WTC11 (cell line): ENCODE measurements around the gene COPZ2.

Experiments
- CREB1 ChIP-seq: sonication (generic); formaldehyde crosslinking; IDR thresholded peaks from 2 replicates; pipeline ENCODE4 v1.8.0; 2023; ENCODE audit warnings: mild to moderate bottlenecking, missing genetic modification reagents
- CREM ChIP-seq: sonication (generic); formaldehyde crosslinking; IDR thresholded peaks from 2 replicates; pipeline ENCODE4 v1.8.1; 2022; ENCODE audit warnings: mild to moderate bottlenecking, missing genetic modification reagents, moderate library complexity
- CTCF ChIP-seq: fragments of 200-600 bp; IDR thresholded peaks from 2 replicates; pipeline ENCODE4 v1.8.0; 2022; ENCODE audit warnings: antibody characterized with exemption
- E2F4 ChIP-seq: sonication (generic); formaldehyde crosslinking; IDR thresholded peaks from 2 replicates; pipeline ENCODE4 v1.8.1; 2022; ENCODE audit warnings: low read depth, mild to moderate bottlenecking, moderate library complexity, missing genetic modification reagents, borderline replicate concordance
- GTF2I ChIP-seq: fragments of 250-450 bp; sonication (Bioruptor Pico); conservative IDR thresholded peaks from 2 replicates; pipeline ENCODE4 v1.4.0; 2021; ENCODE audit warnings: mild to moderate bottlenecking
- HMGA2 ChIP-seq: fragments of 250-450 bp; sonication (Bioruptor Pico); IDR thresholded peaks from 2 replicates; pipeline ENCODE4 v1.4.0; 2021; ENCODE audit warnings: mild to moderate bottlenecking, moderate library complexity
- HMGXB4 ChIP-seq: sonication (generic); formaldehyde crosslinking; IDR thresholded peaks from 2 replicates; pipeline ENCODE4 v1.8.1; 2023; ENCODE audit warnings: mild to moderate bottlenecking, moderate library complexity, missing genetic modification reagents
- KAT7 ChIP-seq: sonication (generic); formaldehyde crosslinking; IDR thresholded peaks from 2 replicates; pipeline ENCODE4 v1.8.1; 2023; ENCODE audit warnings: missing genetic modification reagents, mild to moderate bottlenecking, borderline replicate concordance
- ZNF219 ChIP-seq: sonication (generic); formaldehyde crosslinking; IDR thresholded peaks from 2 replicates; pipeline ENCODE4 v1.8.0; 2023; ENCODE audit warnings: missing genetic modification reagents, mild to moderate bottlenecking, borderline replicate concordance
- TF ChIP-seq, protein P1 (sequence below): sonication (generic); formaldehyde crosslinking; IDR thresholded peaks from 2 replicates; pipeline ENCODE4 v1.8.1; 2022; ENCODE audit warnings: missing genetic modification reagents, borderline replicate concordance
- TF ChIP-seq, protein P2 (sequence below): sonication (generic); formaldehyde crosslinking; IDR thresholded peaks from 2 replicates; pipeline ENCODE4 v1.8.0; 2022; ENCODE audit warnings: mild to moderate bottlenecking, missing genetic modification reagents
- TF ChIP-seq, protein P3 (sequence below): sonication (generic); formaldehyde crosslinking; conservative IDR thresholded peaks from 2 replicates; pipeline ENCODE4 v1.8.1; 2023; ENCODE audit warnings: mild to moderate bottlenecking, low read depth, missing genetic modification reagents, moderate library complexity

- no peak for TF ChIP-seq CREM
- TF ChIP-seq, protein P1, sequence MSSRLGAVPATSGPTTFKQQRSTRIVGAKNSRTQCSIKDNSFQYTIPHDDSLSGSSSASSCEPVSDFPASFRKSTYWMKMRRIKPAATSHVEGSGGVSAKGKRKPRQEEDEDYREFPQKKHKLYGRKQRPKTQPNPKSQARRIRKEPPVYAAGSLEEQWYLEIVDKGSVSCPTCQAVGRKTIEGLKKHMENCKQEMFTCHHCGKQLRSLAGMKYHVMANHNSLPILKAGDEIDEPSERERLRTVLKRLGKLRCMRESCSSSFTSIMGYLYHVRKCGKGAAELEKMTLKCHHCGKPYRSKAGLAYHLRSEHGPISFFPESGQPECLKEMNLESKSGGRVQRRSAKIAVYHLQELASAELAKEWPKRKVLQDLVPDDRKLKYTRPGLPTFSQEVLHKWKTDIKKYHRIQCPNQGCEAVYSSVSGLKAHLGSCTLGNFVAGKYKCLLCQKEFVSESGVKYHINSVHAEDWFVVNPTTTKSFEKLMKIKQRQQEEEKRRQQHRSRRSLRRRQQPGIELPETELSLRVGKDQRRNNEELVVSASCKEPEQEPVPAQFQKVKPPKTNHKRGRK: no peak
- TF ChIP-seq CTCF: no peak
- TF ChIP-seq, protein P2, sequence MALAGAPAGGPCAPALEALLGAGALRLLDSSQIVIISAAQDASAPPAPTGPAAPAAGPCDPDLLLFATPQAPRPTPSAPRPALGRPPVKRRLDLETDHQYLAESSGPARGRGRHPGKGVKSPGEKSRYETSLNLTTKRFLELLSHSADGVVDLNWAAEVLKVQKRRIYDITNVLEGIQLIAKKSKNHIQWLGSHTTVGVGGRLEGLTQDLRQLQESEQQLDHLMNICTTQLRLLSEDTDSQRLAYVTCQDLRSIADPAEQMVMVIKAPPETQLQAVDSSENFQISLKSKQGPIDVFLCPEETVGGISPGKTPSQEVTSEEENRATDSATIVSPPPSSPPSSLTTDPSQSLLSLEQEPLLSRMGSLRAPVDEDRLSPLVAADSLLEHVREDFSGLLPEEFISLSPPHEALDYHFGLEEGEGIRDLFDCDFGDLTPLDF: no peak
- no peak for TF ChIP-seq HMGXB4 (CRISPR knock-in tag)
- no peak for TF ChIP-seq E2F4 (CRISPR knock-in tag)
- TF ChIP-seq, protein P3, sequence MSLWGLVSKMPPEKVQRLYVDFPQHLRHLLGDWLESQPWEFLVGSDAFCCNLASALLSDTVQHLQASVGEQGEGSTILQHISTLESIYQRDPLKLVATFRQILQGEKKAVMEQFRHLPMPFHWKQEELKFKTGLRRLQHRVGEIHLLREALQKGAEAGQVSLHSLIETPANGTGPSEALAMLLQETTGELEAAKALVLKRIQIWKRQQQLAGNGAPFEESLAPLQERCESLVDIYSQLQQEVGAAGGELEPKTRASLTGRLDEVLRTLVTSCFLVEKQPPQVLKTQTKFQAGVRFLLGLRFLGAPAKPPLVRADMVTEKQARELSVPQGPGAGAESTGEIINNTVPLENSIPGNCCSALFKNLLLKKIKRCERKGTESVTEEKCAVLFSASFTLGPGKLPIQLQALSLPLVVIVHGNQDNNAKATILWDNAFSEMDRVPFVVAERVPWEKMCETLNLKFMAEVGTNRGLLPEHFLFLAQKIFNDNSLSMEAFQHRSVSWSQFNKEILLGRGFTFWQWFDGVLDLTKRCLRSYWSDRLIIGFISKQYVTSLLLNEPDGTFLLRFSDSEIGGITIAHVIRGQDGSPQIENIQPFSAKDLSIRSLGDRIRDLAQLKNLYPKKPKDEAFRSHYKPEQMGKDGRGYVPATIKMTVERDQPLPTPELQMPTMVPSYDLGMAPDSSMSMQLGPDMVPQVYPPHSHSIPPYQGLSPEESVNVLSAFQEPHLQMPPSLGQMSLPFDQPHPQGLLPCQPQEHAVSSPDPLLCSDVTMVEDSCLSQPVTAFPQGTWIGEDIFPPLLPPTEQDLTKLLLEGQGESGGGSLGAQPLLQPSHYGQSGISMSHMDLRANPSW (CRISPR knock-in tag): no peak
- TF ChIP-seq CREB1: no peak
- TF ChIP-seq GTF2I (CRISPR knock-in tag): no peak
- TF ChIP-seq ZNF219 (CRISPR knock-in tag): no peak
- no peak for TF ChIP-seq HMGA2
- TF ChIP-seq KAT7 (CRISPR knock-in tag): no peak
Observed at GRCh38 chr17:48084932-48085331, 47.3 kb upstream of the COPZ2 start.
